K562 (cell line): ENCODE measurements around the gene FANCG. TPM values are rescaled to one million over a fixed set of nuclear protein-coding genes. Genes with fewer than 3 reads are reported as not detected.

Experiments used
- CCNT2 ChIP-seq: IDR thresholded peaks from 2 replicates; pipeline ENCODE4 v1.6.1; 2011; ENCODE audit warnings: borderline replicate concordance, low read depth, mild to moderate bottlenecking, moderate library complexity, mixed read lengths, low read length; ENCODE audit not compliant: insufficient read length; ENCODE audit errors: extremely low read depth
- CEBPG ChIP-seq, 3 experiments: fragments of 200-800 bp in 1 of 3; sonication (Bioruptor generic) in 1 of 3; sonication (generic) in 1 of 3; formaldehyde crosslinking in 1 of 3; IDR thresholded peaks in 2 of 3; conservative IDR thresholded peaks in 1 of 3; 2 replicates each; pipeline versions ENCODE4 v1.6.1 to v1.8.0; 2016 to 2022; ENCODE audit warnings: missing compliant biosample characterization in 2 of 3, missing genetic modification characterization in 2 of 3, mild to moderate bottlenecking in 1 of 3, missing genetic modification reagents in 1 of 3
- ELF2 ChIP-seq: fragments of 250-450 bp; sonication (Bioruptor Pico); IDR thresholded peaks from 2 replicates; pipeline ENCODE4 v1.5.0; 2021; ENCODE audit warnings: mild to moderate bottlenecking
- ESRRA ChIP-seq: fragments of 450-650 bp; IDR thresholded peaks from 2 replicates; pipeline ENCODE4 v1.6.1; 2014; ENCODE audit warnings: low read depth, mild to moderate bottlenecking, moderate library complexity, borderline replicate concordance
- FOXK2 ChIP-seq, 2 experiments: fragments of 450-650 bp; IDR thresholded peaks in 1 of 2; conservative IDR thresholded peaks in 1 of 2; 2 replicates each; pipeline ENCODE4 v1.6.1; 2016; ENCODE audit warnings: low read depth in 2 of 2, mild to moderate bottlenecking in 1 of 2
- GATA2 ChIP-seq: sonication (generic); formaldehyde crosslinking; IDR thresholded peaks from 2 replicates; pipeline ENCODE4 v1.4.0; 2020; ENCODE audit warnings: mild to moderate bottlenecking, missing genetic modification reagents
- GATAD2B ChIP-seq: fragments of 450-650 bp; IDR thresholded peaks from 2 replicates; pipeline ENCODE4 v1.6.1; 2017; ENCODE audit warnings: mild to moderate bottlenecking, borderline replicate concordance
- POLR2G ChIP-seq: fragments of 200-400 bp; formaldehyde crosslinking; IDR thresholded peaks from 2 replicates; pipeline ENCODE4 v1.6.1; 2017; ENCODE audit warnings: low read depth, mild to moderate bottlenecking, antibody characterized with exemption, low read length, moderate library complexity
- RBM25 ChIP-seq: fragments of 200-400 bp; formaldehyde crosslinking; IDR thresholded peaks from 2 replicates; pipeline ENCODE4 v1.6.1; 2018; ENCODE audit warnings: low read length, low read depth, moderate library complexity; ENCODE audit not compliant: severe bottlenecking
- SUPT5H ChIP-seq: fragments of 450-650 bp; IDR thresholded peaks from 2 replicates; pipeline ENCODE4 v1.6.1; 2016
- TAL1 ChIP-seq: fragments of 450-650 bp; IDR thresholded peaks from 2 replicates; pipeline ENCODE4 v1.6.1; 2016; ENCODE audit warnings: mild to moderate bottlenecking
- ZBTB7A ChIP-seq: IDR thresholded peaks from 2 replicates; pipeline ENCODE4 v1.6.1; 2011; ENCODE audit warnings: low read depth, mild to moderate bottlenecking, low read length, moderate library complexity, borderline replicate concordance; ENCODE audit not compliant: control insufficient read depth
- ZFP36 ChIP-seq: fragments of 150-350 bp; IDR thresholded peaks from 2 replicates; pipeline ENCODE4 v1.6.1; 2018; ENCODE audit warnings: low read length, low read depth; ENCODE audit not compliant: partially characterized antibody
- ZNF239 ChIP-seq: fragments of 250-450 bp; sonication (Bioruptor Pico); IDR thresholded peaks from 2 replicates; pipeline ENCODE4 v1.4.0; 2020; ENCODE audit warnings: mild to moderate bottlenecking
- ZNF561 ChIP-seq: fragments of 450-650 bp; formaldehyde crosslinking; conservative IDR thresholded peaks from 2 replicates; pipeline ENCODE4 v1.4.0; 2020; ENCODE audit warnings: mild to moderate bottlenecking, moderate library complexity
- polyA plus RNA-seq, 8 experiments: library from polyadenylated mRNA; depleted of rRNA in 4 of 8; stranded (reverse) in 5 of 8; unstranded in 3 of 8; fragments of >200 nt; fragmentation: Nextera tagmentation in 2 of 8; fragmentation: Illumina TruSeq in 1 of 8; extraction: Ambion mirVana in 2 of 8; extraction: Trizol in 1 of 8; gene quantifications; 2 replicates each; pipeline versions ENCODE4 v1.2.1 to v1.2.3, GENCODE V29; 2011 to 2014; ENCODE audit warnings: inconsistent platforms in 1 of 8, missing spikeins in 1 of 8
- total RNA-seq, 7 experiments: library from RNA; depleted of rRNA in 6 of 7; stranded (reverse); fragments of >200 nt in 6 of 7; fragmentation: Illumina TruSeq in 2 of 7; extraction: Trizol in 2 of 7; gene quantifications; 2 replicates each; pipeline versions ENCODE4 v1.2.1 to v1.2.3, GENCODE V29; 2011 to 2021; ENCODE audit warnings: low replicate concordance in 1 of 7
- TF ChIP-seq, protein P1 (sequence below), 2 experiments: fragments of 450-650 bp in 1 of 2; IDR thresholded peaks; 2 replicates each; pipeline ENCODE4 v1.6.1; 2011 to 2017; ENCODE audit warnings: low read depth in 2 of 2, antibody characterized with exemption in 1 of 2, borderline replicate concordance in 1 of 2, low read length in 1 of 2, mild to moderate bottlenecking in 1 of 2, mixed read lengths in 1 of 2; ENCODE audit not compliant: control insufficient read depth in 1 of 2
- TF ChIP-seq, protein P2 (sequence below): fragments of 250-450 bp; sonication (Bioruptor Pico); IDR thresholded peaks from 2 replicates; pipeline ENCODE4 v1.4.0; 2020; ENCODE audit warnings: mild to moderate bottlenecking, moderate library complexity, borderline replicate concordance
- TF ChIP-seq, protein P3 (sequence below): sonication (generic); formaldehyde crosslinking; IDR thresholded peaks from 2 replicates; pipeline ENCODE4 v1.8.1; 2023; ENCODE audit warnings: mild to moderate bottlenecking, missing genetic modification reagents

Gene FANCG
- total and polyA plus RNA-seq, 9 of the 15 experiments (the other 6 are each of a cell fraction or from before 2014, with no cell fraction given), result 7.5 to 43.9 (median 31.0) TPM

DNA sequence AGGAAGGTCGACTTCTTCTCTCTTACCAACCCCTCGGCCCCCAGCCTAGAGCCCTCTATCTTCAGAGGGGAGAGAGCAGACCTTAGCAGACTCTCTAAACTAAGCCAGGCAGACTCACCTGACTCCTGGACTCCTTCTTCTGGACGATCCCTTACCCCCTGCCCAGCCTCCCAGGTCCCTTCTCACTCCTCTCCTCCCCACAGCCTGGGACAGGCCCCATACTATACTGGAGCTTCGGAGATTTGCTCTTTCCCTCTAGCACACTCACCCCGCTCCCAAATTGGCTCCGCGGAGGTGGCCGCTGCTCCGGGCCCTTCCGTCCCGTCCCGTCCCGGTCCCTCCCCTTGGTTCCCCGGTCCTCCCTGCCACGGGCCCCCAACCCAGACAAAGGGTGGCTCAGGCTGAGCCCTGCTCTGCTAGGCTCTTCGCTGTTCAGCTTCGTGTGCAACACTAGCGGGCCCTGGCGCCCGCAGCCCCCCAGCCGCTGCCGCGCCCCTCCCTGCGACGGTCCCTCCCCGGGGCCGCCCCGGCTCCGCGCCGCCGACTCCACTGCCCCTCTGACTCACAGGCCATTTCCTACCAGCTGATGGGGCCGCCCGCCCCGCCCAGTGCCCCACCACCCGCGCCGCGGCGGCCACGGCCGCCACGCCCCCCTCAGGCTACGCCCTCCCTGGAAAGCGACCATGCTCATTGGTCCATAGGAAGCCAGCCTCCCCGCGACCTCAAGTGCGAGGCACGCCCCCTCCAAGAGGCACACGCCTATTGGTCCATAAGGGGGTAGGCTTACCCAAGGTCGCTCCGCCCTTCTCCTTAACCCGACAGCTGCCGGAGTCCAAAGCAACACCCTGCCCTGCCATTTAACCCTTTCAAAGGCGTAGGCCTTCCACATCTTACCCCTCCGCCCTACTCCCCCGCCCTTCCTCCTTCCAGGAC is 31.5 kb upstream of the FANCG start (continued):
- TF ChIP-seq, protein P1, sequence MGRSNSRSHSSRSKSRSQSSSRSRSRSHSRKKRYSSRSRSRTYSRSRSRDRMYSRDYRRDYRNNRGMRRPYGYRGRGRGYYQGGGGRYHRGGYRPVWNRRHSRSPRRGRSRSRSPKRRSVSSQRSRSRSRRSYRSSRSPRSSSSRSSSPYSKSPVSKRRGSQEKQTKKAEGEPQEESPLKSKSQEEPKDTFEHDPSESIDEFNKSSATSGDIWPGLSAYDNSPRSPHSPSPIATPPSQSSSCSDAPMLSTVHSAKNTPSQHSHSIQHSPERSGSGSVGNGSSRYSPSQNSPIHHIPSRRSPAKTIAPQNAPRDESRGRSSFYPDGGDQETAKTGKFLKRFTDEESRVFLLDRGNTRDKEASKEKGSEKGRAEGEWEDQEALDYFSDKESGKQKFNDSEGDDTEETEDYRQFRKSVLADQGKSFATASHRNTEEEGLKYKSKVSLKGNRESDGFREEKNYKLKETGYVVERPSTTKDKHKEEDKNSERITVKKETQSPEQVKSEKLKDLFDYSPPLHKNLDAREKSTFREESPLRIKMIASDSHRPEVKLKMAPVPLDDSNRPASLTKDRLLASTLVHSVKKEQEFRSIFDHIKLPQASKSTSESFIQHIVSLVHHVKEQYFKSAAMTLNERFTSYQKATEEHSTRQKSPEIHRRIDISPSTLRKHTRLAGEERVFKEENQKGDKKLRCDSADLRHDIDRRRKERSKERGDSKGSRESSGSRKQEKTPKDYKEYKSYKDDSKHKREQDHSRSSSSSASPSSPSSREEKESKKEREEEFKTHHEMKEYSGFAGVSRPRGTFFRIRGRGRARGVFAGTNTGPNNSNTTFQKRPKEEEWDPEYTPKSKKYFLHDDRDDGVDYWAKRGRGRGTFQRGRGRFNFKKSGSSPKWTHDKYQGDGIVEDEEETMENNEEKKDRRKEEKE (IDR thresholded peaks at IDR 0.05; ENCODE audit: borderline replicate concordance in 1 of 2, control insufficient read depth in 1 of 2, low read depth in 2 of 2, low read length in 1 of 2), result no peak
- TF ChIP-seq CEBPG (CRISPR knock-in tag; IDR thresholded peaks at IDR 0.05) (no peak), CEBPG (tag; conservative IDR thresholded peaks at IDR 0.05 in 1 of 2, IDR thresholded peaks at IDR 0.05 in 1 of 2) (no peak), SUPT5H (peak; percentile 25; the same call in 1 of the 2 replicates), ESRRA (no peak), POLR2G (peak; percentile 75), ELF2 (CRISPR knock-in tag) (no peak), GATAD2B (no peak), ZBTB7A (peak; percentile 91), ZNF561 (CRISPR knock-in tag) (no peak), ZFP36 (peak; percentile 6), FOXK2 (conservative IDR thresholded peaks at IDR 0.05 in 1 of 2, IDR thresholded peaks at IDR 0.05 in 1 of 2; ENCODE audit: low read depth in 2 of 2) (peak in 1 of 2 experiments; percentile 63; a peak in 1 of 4 replicates), ZNF239 (CRISPR knock-in tag) (no peak), RBM25 (no peak), TAL1 (no peak), CCNT2 (peak; percentile 61), GATA2 (CRISPR knock-in tag) (no peak)
- TF ChIP-seq, protein P2, sequence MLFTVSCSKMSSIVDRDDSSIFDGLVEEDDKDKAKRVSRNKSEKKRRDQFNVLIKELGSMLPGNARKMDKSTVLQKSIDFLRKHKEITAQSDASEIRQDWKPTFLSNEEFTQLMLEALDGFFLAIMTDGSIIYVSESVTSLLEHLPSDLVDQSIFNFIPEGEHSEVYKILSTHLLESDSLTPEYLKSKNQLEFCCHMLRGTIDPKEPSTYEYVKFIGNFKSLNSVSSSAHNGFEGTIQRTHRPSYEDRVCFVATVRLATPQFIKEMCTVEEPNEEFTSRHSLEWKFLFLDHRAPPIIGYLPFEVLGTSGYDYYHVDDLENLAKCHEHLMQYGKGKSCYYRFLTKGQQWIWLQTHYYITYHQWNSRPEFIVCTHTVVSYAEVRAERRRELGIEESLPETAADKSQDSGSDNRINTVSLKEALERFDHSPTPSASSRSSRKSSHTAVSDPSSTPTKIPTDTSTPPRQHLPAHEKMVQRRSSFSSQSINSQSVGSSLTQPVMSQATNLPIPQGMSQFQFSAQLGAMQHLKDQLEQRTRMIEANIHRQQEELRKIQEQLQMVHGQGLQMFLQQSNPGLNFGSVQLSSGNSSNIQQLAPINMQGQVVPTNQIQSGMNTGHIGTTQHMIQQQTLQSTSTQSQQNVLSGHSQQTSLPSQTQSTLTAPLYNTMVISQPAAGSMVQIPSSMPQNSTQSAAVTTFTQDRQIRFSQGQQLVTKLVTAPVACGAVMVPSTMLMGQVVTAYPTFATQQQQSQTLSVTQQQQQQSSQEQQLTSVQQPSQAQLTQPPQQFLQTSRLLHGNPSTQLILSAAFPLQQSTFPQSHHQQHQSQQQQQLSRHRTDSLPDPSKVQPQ, result no peak
- TF ChIP-seq, protein P3, sequence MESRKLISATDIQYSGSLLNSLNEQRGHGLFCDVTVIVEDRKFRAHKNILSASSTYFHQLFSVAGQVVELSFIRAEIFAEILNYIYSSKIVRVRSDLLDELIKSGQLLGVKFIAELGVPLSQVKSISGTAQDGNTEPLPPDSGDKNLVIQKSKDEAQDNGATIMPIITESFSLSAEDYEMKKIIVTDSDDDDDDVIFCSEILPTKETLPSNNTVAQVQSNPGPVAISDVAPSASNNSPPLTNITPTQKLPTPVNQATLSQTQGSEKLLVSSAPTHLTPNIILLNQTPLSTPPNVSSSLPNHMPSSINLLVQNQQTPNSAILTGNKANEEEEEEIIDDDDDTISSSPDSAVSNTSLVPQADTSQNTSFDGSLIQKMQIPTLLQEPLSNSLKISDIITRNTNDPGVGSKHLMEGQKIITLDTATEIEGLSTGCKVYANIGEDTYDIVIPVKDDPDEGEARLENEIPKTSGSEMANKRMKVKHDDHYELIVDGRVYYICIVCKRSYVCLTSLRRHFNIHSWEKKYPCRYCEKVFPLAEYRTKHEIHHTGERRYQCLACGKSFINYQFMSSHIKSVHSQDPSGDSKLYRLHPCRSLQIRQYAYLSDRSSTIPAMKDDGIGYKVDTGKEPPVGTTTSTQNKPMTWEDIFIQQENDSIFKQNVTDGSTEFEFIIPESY (CRISPR knock-in tag), result no peak
